ENCODE measurements around the gene STING1.

STING1 gene

DNA sequence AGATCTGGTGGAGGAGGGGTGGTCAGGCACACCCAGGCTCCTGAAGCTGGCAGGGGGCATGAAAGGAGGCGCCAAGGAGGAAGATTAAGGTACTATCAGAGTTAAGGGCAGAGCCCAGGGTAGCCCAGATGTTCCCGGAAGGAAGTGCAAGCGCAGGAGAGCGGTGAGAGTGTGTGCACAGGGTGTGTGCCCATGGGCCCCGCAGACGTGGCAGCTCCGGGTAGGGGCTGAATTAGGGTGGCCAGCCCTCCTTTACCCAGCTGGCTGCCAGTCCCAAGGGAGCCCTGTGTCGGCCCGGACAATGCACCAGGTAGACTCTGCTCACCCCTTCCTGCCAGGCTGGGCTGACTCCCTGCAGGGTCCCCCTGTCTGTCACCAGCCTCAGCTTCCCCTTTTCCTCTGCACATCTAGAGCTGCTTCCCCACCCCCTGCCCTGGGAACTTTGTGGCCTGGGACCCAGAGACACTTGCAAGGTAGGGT, 11.7 kb downstream of the STING1 start, which contains the start of gene SMIM33:
TSS of gene SMIM33 (plus strand) at position 184 of the 480 bp plus-strand sequence. CDS start at position 302, 118 bp downstream.
- no peak for TF ChIP-seq POLR2AphosphoS5 (IDR thresholded peaks at IDR 0.05; ENCODE audit: borderline replicate concordance, low read depth, low read length)
- TF ChIP-seq EZH2 (IDR thresholded peaks at IDR 0.05) = no peak
- no peak for TF ChIP-seq FOXP2 (optimal IDR thresholded peaks at IDR 0.05; ENCODE audit: control extremely low read depth, extremely low read length, insufficient read depth)
- Histone ChIP-seq H3K9ac (ENCODE audit: insufficient read length) (no peak within 1 kb of the TSS), H3K4me3 (no peak within 1 kb of the TSS), H3K36me3 (ENCODE audit: insufficient read depth, low read length) (peaks cover 3% of the 10 kb centered on the region; the same call in 1 of the 2 replicates), H3K9me3 (ENCODE audit: low read depth, low read length) (no peaks in the 10 kb centered on the region), H3K27ac (no peak within 1 kb of the TSS)
- DNase-seq (ENCODE audit: low read depth, low spot score) = no peak

- Histone ChIP-seq H3K27ac (no peak overlapping the region), H3K36me3 (ENCODE audit: insufficient read depth, low read length) (no peaks in the 10 kb centered on the region), H3K9ac (ENCODE audit: insufficient read length) (no peak overlapping the region), H3K9me3 (ENCODE audit: low read depth, low read length) (no peaks in the 10 kb centered on the region), H3K4me3 (no peak overlapping the region)
- no peak for DNase-seq (ENCODE audit: low read depth, low spot score)
- no peak for TF ChIP-seq FOXP2 (optimal IDR thresholded peaks at IDR 0.05; ENCODE audit: control extremely low read depth, extremely low read length, insufficient read depth)
- no peak for TF ChIP-seq EZH2 (IDR thresholded peaks at IDR 0.05)
- TF ChIP-seq POLR2AphosphoS5 (IDR thresholded peaks at IDR 0.05; ENCODE audit: borderline replicate concordance, low read depth, low read length) = no peak
These were observed 14.1 kb downstream of the STING1 start for GRCh38 chr5:139468421-139468931.

DNA sequence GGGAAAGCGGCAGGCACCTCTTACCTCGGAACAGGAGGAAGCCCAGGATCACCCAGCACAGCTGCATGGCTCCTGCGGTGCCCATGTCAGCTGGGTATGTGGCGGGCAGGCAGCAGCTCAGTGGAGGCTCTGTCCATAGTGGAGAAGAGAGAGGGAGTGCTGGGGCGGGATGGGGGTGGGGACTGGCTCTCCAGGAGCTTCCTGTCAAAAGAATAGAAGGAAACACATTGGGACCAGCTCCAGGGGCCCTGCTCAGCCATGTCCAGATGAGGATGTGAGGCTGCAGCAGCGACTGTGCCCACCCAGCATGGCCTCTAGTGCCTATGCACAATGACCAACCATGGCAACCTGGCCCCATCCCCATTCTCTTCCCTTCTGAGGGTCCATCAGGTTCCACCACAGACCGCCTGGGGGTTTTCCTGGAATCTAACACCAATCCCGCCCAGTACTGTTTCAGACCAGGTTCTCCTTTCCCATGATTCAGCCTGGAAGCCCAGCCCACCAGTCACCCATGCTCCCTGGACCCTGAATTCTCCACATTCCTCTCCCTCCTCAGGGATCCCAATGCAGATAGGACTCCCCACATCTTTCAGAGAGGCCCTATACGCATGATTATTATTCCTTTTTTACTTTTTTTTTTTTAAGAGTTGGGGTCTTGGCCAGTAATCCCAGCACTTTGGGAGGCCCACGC, 19.8 kb downstream of the STING1 start, which contains the start of gene ECSCR:
TSS of gene ECSCR (minus strand) at position 158 of the 691 bp plus-strand sequence. CDS start at position 85, 73 bp downstream.
- TF ChIP-seq FOXP2 (optimal IDR thresholded peaks at IDR 0.05; ENCODE audit: control extremely low read depth, extremely low read length, insufficient read depth) = no peak
- no peak for TF ChIP-seq EZH2 (IDR thresholded peaks at IDR 0.05)
- no peak for TF ChIP-seq POLR2AphosphoS5 (IDR thresholded peaks at IDR 0.05; ENCODE audit: borderline replicate concordance, low read depth, low read length)
- no peak within 1 kb of the TSS for H3K27ac ChIP-seq
- no peak within 1 kb of the TSS for H3K4me3 ChIP-seq

GRCh38 chr5:139461698-139462097, 20.9 kb downstream of the STING1 start:
- no peak for TF ChIP-seq POLR2AphosphoS5 (IDR thresholded peaks at IDR 0.05; ENCODE audit: borderline replicate concordance, low read depth, low read length)
- no peak for TF ChIP-seq FOXP2 (optimal IDR thresholded peaks at IDR 0.05; ENCODE audit: control extremely low read depth, extremely low read length, insufficient read depth)
- TF ChIP-seq EZH2 (IDR thresholded peaks at IDR 0.05) = no peak
- H3K9me3 ChIP-seq (ENCODE audit: low read depth, low read length) = no peaks in the 10 kb centered on the region
- H3K9ac ChIP-seq (ENCODE audit: insufficient read length) = no peak overlapping the region
- no peak for DNase-seq (ENCODE audit: low read depth, low spot score)
- no peaks in the 10 kb centered on the region for H3K36me3 ChIP-seq (ENCODE audit: insufficient read depth, low read length)
- no peak overlapping the region for H3K4me3 ChIP-seq
- no peak overlapping the region for H3K27ac ChIP-seq

More for the DNA sequence above, 19.8 kb downstream of the STING1 start, which contains the start of gene ECSCR:
- DNase-seq (ENCODE audit: low read depth, low spot score) = no peak
- Histone ChIP-seq H3K9ac (ENCODE audit: insufficient read length) (no peak within 1 kb of the TSS), H3K36me3 (ENCODE audit: insufficient read depth, low read length) (no peaks in the 10 kb centered on the region), H3K9me3 (ENCODE audit: low read depth, low read length) (no peaks in the 10 kb centered on the region)

- Histone ChIP-seq H3K4me3 (no peak overlapping the region), H3K9ac (ENCODE audit: insufficient read length) (no peak overlapping the region), H3K27ac (no peak overlapping the region), H3K36me3 (ENCODE audit: insufficient read depth, low read length) (no peaks in the 10 kb centered on the region), H3K9me3 (ENCODE audit: low read depth, low read length) (no peaks in the 10 kb centered on the region)
- no peak for TF ChIP-seq EZH2 (IDR thresholded peaks at IDR 0.05)
- TF ChIP-seq POLR2AphosphoS5 (IDR thresholded peaks at IDR 0.05; ENCODE audit: borderline replicate concordance, low read depth, low read length) = no peak
- no peak for TF ChIP-seq FOXP2 (optimal IDR thresholded peaks at IDR 0.05; ENCODE audit: control extremely low read depth, extremely low read length, insufficient read depth)
- DNase-seq (ENCODE audit: low read depth, low spot score) = no peak
These were observed 21.4 kb downstream of the STING1 start for GRCh38 chr5:139461176-139461575.

- no peak for TF ChIP-seq POLR2AphosphoS5 (IDR thresholded peaks at IDR 0.05; ENCODE audit: borderline replicate concordance, low read depth, low read length)
- TF ChIP-seq FOXP2 (optimal IDR thresholded peaks at IDR 0.05; ENCODE audit: control extremely low read depth, extremely low read length, insufficient read depth) = no peak
- TF ChIP-seq EZH2 (IDR thresholded peaks at IDR 0.05) = no peak
- DNase-seq (ENCODE audit: low read depth, low spot score) = no peak
- Histone ChIP-seq H3K4me3 (no peak overlapping the region), H3K9me3 (ENCODE audit: low read depth, low read length) (no peaks in the 10 kb centered on the region), H3K36me3 (ENCODE audit: insufficient read depth, low read length) (no peaks in the 10 kb centered on the region), H3K9ac (ENCODE audit: insufficient read length) (no peak overlapping the region), H3K27ac (no peak overlapping the region)
These were observed 22.1 kb downstream of the STING1 start for GRCh38 chr5:139460455-139460854.

GRCh38 chr5:139459451-139459934, 23.1 kb downstream of the STING1 start:
- no peak overlapping the region for H3K4me3 ChIP-seq
- no peaks in the 10 kb centered on the region for H3K36me3 ChIP-seq (ENCODE audit: insufficient read depth, low read length)
- no peak overlapping the region for H3K27ac ChIP-seq
- TF ChIP-seq POLR2AphosphoS5 (IDR thresholded peaks at IDR 0.05; ENCODE audit: borderline replicate concordance, low read depth, low read length) = no peak
- no peak for TF ChIP-seq FOXP2 (optimal IDR thresholded peaks at IDR 0.05; ENCODE audit: control extremely low read depth, extremely low read length, insufficient read depth)
- no peak for TF ChIP-seq EZH2 (IDR thresholded peaks at IDR 0.05)
- no peak overlapping the region for H3K9ac ChIP-seq (ENCODE audit: insufficient read length)
- DNase-seq (ENCODE audit: low read depth, low spot score) = no peak
- H3K9me3 ChIP-seq (ENCODE audit: low read depth, low read length) = no peaks in the 10 kb centered on the region

DNA sequence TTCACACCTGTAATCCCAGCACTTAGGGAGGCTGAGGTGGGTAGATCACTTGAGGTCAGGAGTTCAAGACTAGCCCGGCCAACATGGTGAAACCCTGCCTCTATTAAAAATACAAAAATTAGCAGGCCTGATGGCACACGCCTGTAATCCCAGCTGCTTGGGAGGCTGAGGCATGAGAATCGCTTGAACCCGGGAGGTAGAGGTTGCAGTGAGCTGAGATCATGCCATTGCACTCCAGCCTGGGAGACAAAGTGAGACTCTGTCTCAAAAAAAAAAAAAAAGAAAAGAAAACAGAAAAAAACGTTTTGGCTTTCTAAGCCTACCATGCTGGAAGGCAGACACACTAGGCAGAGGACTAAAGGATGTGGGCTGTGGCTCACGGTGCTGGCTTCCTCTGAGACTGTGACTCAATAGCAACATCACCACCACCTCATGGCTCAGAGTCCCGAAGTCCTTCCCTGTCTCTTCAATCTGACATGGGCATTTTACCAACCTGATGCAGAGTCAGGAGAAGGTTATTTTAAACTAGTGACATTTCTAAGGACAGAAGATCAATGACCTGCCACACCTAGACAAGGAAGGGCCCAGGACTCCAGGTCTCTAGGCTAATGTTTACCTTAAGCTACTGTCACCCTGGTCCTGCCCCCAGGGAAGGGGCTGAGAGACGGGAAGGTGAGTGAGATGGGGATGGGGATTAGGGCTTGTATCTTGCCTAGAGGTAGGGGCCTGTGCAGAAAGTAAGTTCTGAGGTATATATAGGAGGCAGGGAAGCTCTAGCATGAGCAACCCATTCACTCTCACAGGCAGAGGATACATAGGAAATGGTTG, 23.8 kb downstream of the STING1 start:
- TF ChIP-seq EZH2 (IDR thresholded peaks at IDR 0.05) (no peak), FOXP2 (optimal IDR thresholded peaks at IDR 0.05; ENCODE audit: control extremely low read depth, extremely low read length, insufficient read depth) (no peak), POLR2AphosphoS5 (IDR thresholded peaks at IDR 0.05; ENCODE audit: borderline replicate concordance, low read depth, low read length) (no peak)

More for the DNA sequence above, 23.8 kb downstream of the STING1 start:
- no peak overlapping the region for H3K27ac ChIP-seq
- no peaks in the 10 kb centered on the region for H3K9me3 ChIP-seq (ENCODE audit: low read depth, low read length)
- no peak overlapping the region for H3K4me3 ChIP-seq
- H3K9ac ChIP-seq (ENCODE audit: insufficient read length) = no peak overlapping the region
- no peak for DNase-seq (ENCODE audit: low read depth, low spot score)
- no peaks in the 10 kb centered on the region for H3K36me3 ChIP-seq (ENCODE audit: insufficient read depth, low read length)

All from SK-N-MC (cell line).